GM19452 (cell line): Measurements from ENCODE around the gene HRH1.
"Not testable (repeated sequence)": the region's sequence is repeated elsewhere in the genome, so short reads cannot be mapped to it uniquely, and the experiment has no call there.

ENCODE experiments used
- ATAC-seq: cut with Tn5 transposase; IDR thresholded peaks from one replicate; pipeline ENCODE4 v1.9.1; 2021; ENCODE audit not compliant: unreplicated experiment

HRH1 gene

GRCh38 chr3:11140713-11141104 is 13.6 kb upstream of the HRH1 start:
- peak; percentile 43 for ATAC-seq

- no peak for ATAC-seq
Observed at GRCh38 chr3:11143476-11143875, 10.8 kb upstream of the HRH1 start.

- no peak for ATAC-seq
Observed at GRCh38 chr3:11144996-11145395, 9.3 kb upstream of the HRH1 start.

GRCh38 chr3:11145888-11146287 is 8.4 kb upstream of the HRH1 start:
- ATAC-seq: no peak

GRCh38 chr3:11146773-11147660 is 7.3 kb upstream of the HRH1 start:
- ATAC-seq: no peak

- ATAC-seq: no peak
Observed at GRCh38 chr3:11150256-11150655, 4.0 kb upstream of the HRH1 start.

GRCh38 chr3:11152301-11152700 is 2.0 kb upstream of the HRH1 start:
- ATAC-seq: no peak

GRCh38 chr3:11154953-11155325 is 646 bp downstream of the HRH1 start:
- no peak for ATAC-seq

GRCh38 chr3:11155341-11156025 is 1.2 kb downstream of the HRH1 start:
- ATAC-seq: no peak

- ATAC-seq: no peak
Observed at GRCh38 chr3:11156026-11156410, 1.7 kb downstream of the HRH1 start.

- no peak for ATAC-seq
Observed at GRCh38 chr3:11157421-11157820, 3.1 kb downstream of the HRH1 start.

GRCh38 chr3:11159421-11159904 is 5.2 kb downstream of the HRH1 start:
- no peak for ATAC-seq

GRCh38 chr3:11161666-11162065 is 7.4 kb downstream of the HRH1 start:
- ATAC-seq: no peak

GRCh38 chr3:11162401-11163345 is 8.4 kb downstream of the HRH1 start:
- no peak for ATAC-seq

GRCh38 chr3:11164607-11165006 is 10.3 kb downstream of the HRH1 start:
- ATAC-seq: no peak

- ATAC-seq: no peak
Observed at GRCh38 chr3:11165476-11165875, 11.2 kb downstream of the HRH1 start.

- ATAC-seq: not testable (repeated sequence)
Observed at GRCh38 chr3:11166807-11167400, 12.6 kb downstream of the HRH1 start.

GRCh38 chr3:11167590-11167989 is 13.3 kb downstream of the HRH1 start:
- no peak for ATAC-seq

GRCh38 chr3:11168406-11168805 is 14.1 kb downstream of the HRH1 start:
- no peak for ATAC-seq

GRCh38 chr3:11168881-11169805 is 14.8 kb downstream of the HRH1 start:
- ATAC-seq: no peak
